HEK293T (cell line): ENCODE results near the gene KCNK10.

Source experiments
- BHLHE40 ChIP-seq: fragments of 450-650 bp; IDR thresholded peaks from 2 replicates; pipeline ENCODE4 v1.6.1; 2016; ENCODE audit warnings: mild to moderate bottlenecking, moderate library complexity, borderline replicate concordance
- ELF4 ChIP-seq: fragments of 450-650 bp; IDR thresholded peaks from 2 replicates; pipeline ENCODE4 v1.6.1; 2017; ENCODE audit warnings: antibody characterized with exemption
- FOXA1 ChIP-seq: fragments of 450-650 bp; IDR thresholded peaks from 2 replicates; pipeline ENCODE4 v1.6.1; 2016; ENCODE audit warnings: mild to moderate bottlenecking
- FOXM1 ChIP-seq: fragments of 450-650 bp; IDR thresholded peaks from 2 replicates; pipeline ENCODE4 v1.6.1; 2017; ENCODE audit warnings: mild to moderate bottlenecking, borderline replicate concordance
- HDGF ChIP-seq: fragments of 450-650 bp; IDR thresholded peaks from 2 replicates; pipeline ENCODE4 v1.6.1; 2017; ENCODE audit warnings: antibody characterized with exemption, borderline replicate concordance
- L3MBTL2 ChIP-seq: fragments of 450-650 bp; conservative IDR thresholded peaks from 2 replicates; pipeline ENCODE4 v1.6.1; 2016; ENCODE audit warnings: mild to moderate bottlenecking
- NFRKB ChIP-seq: fragments of 450-650 bp; IDR thresholded peaks from 2 replicates; pipeline ENCODE4 v1.6.1; 2016; ENCODE audit warnings: mild to moderate bottlenecking, moderate library complexity
- SP1 ChIP-seq: fragments of 450-650 bp; IDR thresholded peaks from 2 replicates; pipeline ENCODE4 v1.6.1; 2017
- SUZ12 ChIP-seq: fragments of 450-650 bp; IDR thresholded peaks from 2 replicates; pipeline ENCODE4 v1.6.1; 2016; ENCODE audit warnings: mild to moderate bottlenecking
- TARDBP ChIP-seq: fragments of 450-650 bp; IDR thresholded peaks from 2 replicates; pipeline ENCODE4 v1.6.1; 2016
- ZNF384 ChIP-seq: fragments of 450-650 bp; IDR thresholded peaks from 2 replicates; pipeline ENCODE4 v1.6.1; 2016
- TF ChIP-seq, protein P1 (sequence below): fragments of 450-650 bp; IDR thresholded peaks from 2 replicates; pipeline ENCODE4 v1.6.1; 2016

DNA sequence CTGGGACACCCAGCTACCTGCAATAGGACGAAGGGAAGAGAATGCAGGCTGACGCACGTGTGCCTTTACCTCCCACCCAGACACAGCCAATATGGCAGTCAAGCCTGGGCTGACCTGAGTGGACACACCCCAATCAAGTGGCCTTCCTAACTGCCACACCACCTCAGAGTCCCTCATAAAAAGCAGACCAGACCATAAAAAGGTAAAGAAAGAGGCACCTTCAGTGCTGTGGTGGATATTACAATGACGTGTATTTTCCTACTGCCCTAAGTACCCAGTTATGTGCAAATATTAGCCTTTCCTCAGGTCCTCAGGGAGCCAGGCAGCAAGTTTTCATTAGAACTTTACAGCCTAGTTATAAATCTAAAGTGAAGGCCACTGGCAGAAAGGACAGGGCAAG, 75.8 kb downstream of the KCNK10 start:
- TF ChIP-seq TARDBP: no peak
- TF ChIP-seq BHLHE40: no peak
- no peak for TF ChIP-seq SP1
- TF ChIP-seq FOXM1: no peak
- TF ChIP-seq SUZ12: no peak
- no peak for TF ChIP-seq FOXA1
- TF ChIP-seq ZNF384: no peak
- TF ChIP-seq, protein P1, sequence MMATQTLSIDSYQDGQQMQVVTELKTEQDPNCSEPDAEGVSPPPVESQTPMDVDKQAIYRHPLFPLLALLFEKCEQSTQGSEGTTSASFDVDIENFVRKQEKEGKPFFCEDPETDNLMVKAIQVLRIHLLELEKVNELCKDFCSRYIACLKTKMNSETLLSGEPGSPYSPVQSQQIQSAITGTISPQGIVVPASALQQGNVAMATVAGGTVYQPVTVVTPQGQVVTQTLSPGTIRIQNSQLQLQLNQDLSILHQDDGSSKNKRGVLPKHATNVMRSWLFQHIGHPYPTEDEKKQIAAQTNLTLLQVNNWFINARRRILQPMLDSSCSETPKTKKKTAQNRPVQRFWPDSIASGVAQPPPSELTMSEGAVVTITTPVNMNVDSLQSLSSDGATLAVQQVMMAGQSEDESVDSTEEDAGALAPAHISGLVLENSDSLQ: no peak
- TF ChIP-seq NFRKB: no peak
- TF ChIP-seq ELF4: no peak
- no peak for TF ChIP-seq HDGF
- TF ChIP-seq L3MBTL2: no peak
